ENCODE measurements around the gene TAOK3.

TAOK3 gene

DNA sequence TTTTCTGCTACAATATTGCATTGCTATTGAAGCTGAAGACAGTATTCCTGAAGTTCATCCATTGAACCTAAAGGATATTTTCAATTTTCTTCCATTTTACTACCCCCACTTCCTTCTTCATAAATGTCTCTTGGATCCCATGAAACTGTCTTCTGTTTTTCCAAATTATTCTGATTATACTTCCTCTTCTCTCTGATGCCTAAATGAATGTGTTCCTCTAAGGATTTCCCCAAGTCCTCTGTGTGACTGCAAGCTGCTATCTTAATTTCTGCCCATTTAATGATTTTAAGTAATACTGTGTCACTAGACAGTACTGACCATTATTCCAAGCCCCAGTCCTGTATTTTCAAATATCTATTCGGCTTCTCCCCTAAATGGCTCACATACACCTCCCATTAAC is 102.9 kb downstream of the TAOK3 start:
- Histone ChIP-seq H3K27me3 (ENCODE audit: insufficient read depth, low read length, poor library complexity, severe bottlenecking) (no peaks in the 10 kb centered on the region), H3K9me2 (replicated peaks; ENCODE audit: low read depth, low read length) (no peaks in the 10 kb centered on the region), H3K9ac (ENCODE audit: low read depth, low read length, poor library complexity, severe bottlenecking) (no peak overlapping the region), H4K20me1 (ENCODE audit: insufficient read depth, low read length, poor library complexity, severe bottlenecking) (peaks cover 27% of the 10 kb centered on the region), H3K4me2 (ENCODE audit: low read depth, low read length, poor library complexity, severe bottlenecking) (no peak overlapping the region), H3K4me1 (ENCODE audit: insufficient read depth, low read length, poor library complexity, severe bottlenecking) (no peaks in the 10 kb centered on the region), H3K36me3 (ENCODE audit: insufficient read depth, low read length) (peaks cover 15% of the 10 kb centered on the region), H3K4me3 (ENCODE audit: low read length, poor library complexity, severe bottlenecking) (no peak overlapping the region), H3K9me3 (ENCODE audit: insufficient read depth, low read depth, low read length) (no peaks in the 10 kb centered on the region), H3F3A (ENCODE audit: low read depth) (no peaks in the 10 kb centered on the region), H2AFZ (ENCODE audit: low read length) (no peak overlapping the region), H3K79me2 (ENCODE audit: insufficient read depth, low read length) (peaks cover 50% of the 10 kb centered on the region)
- TF ChIP-seq, protein P1, sequence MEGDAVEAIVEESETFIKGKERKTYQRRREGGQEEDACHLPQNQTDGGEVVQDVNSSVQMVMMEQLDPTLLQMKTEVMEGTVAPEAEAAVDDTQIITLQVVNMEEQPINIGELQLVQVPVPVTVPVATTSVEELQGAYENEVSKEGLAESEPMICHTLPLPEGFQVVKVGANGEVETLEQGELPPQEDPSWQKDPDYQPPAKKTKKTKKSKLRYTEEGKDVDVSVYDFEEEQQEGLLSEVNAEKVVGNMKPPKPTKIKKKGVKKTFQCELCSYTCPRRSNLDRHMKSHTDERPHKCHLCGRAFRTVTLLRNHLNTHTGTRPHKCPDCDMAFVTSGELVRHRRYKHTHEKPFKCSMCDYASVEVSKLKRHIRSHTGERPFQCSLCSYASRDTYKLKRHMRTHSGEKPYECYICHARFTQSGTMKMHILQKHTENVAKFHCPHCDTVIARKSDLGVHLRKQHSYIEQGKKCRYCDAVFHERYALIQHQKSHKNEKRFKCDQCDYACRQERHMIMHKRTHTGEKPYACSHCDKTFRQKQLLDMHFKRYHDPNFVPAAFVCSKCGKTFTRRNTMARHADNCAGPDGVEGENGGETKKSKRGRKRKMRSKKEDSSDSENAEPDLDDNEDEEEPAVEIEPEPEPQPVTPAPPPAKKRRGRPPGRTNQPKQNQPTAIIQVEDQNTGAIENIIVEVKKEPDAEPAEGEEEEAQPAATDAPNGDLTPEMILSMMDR (conservative IDR thresholded peaks at IDR 0.05; ENCODE audit: low read length): no peak
- TF ChIP-seq EZH2phosphoT487 (IDR thresholded peaks at IDR 0.05; ENCODE audit: borderline replicate concordance): no peak

- Histone ChIP-seq H3K9ac (ENCODE audit: low read depth, low read length, poor library complexity, severe bottlenecking) (no peak overlapping the region), H3K4me2 (ENCODE audit: low read depth, low read length, poor library complexity, severe bottlenecking) (no peak overlapping the region), H3K27me3 (ENCODE audit: insufficient read depth, low read length, poor library complexity, severe bottlenecking) (no peaks in the 10 kb centered on the region), H3K4me1 (ENCODE audit: insufficient read depth, low read length, poor library complexity, severe bottlenecking) (no peaks in the 10 kb centered on the region), H3K4me3 (ENCODE audit: low read length, poor library complexity, severe bottlenecking) (no peak overlapping the region), H2AFZ (ENCODE audit: low read length) (no peak overlapping the region), H4K20me1 (ENCODE audit: insufficient read depth, low read length, poor library complexity, severe bottlenecking) (peaks cover 23% of the 10 kb centered on the region), H3K36me3 (ENCODE audit: insufficient read depth, low read length) (peaks cover 73% of the 10 kb centered on the region; the same call in 1 of the 2 replicates), H3K9me3 (ENCODE audit: insufficient read depth, low read depth, low read length) (no peaks in the 10 kb centered on the region), H3K79me2 (ENCODE audit: insufficient read depth, low read length) (peaks cover 42% of the 10 kb centered on the region), H3K9me2 (replicated peaks; ENCODE audit: low read depth, low read length) (no peaks in the 10 kb centered on the region), H3F3A (ENCODE audit: low read depth) (no peaks in the 10 kb centered on the region)
- no peak for TF ChIP-seq EZH2phosphoT487 (IDR thresholded peaks at IDR 0.05; ENCODE audit: borderline replicate concordance)
- TF ChIP-seq, protein P1 (conservative IDR thresholded peaks at IDR 0.05; ENCODE audit: low read length): no peak
Observed at GRCh38 chr12:118259079-118259478, 113.6 kb downstream of the TAOK3 start.

DNA sequence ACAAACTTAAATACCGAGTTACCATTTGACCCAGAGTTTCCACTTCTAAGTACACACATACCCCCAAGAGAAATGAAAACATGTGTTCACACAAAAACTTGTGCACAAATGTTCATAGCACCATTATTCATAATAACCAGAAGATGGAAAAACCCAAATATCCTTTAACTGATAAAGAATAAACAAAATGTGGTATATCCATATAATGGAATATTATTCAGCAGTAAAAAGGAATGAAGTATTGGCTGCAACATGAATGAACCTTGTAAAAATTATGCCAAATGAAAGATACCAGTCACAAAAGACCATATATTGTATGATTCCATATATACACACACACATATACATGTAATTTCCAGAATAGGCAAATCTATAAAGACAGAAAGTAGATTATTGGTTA is 116.4 kb downstream of the TAOK3 start:
- peaks cover 64% of the 10 kb centered on the region; the same call in 1 of the 2 replicates for H3K36me3 ChIP-seq (ENCODE audit: insufficient read depth, low read length)
- no peak for TF ChIP-seq EZH2phosphoT487 (IDR thresholded peaks at IDR 0.05; ENCODE audit: borderline replicate concordance)
- TF ChIP-seq, protein P1 (conservative IDR thresholded peaks at IDR 0.05; ENCODE audit: low read length): no peak
- peaks cover 19% of the 10 kb centered on the region for H4K20me1 ChIP-seq (ENCODE audit: insufficient read depth, low read length, poor library complexity, severe bottlenecking)

More for the DNA sequence above, 116.4 kb downstream of the TAOK3 start:
- H2AFZ ChIP-seq (ENCODE audit: low read length): no peak overlapping the region
- no peak overlapping the region for H3K4me3 ChIP-seq (ENCODE audit: low read length, poor library complexity, severe bottlenecking)
- H3K9me3 ChIP-seq (ENCODE audit: insufficient read depth, low read depth, low read length): no peaks in the 10 kb centered on the region
- H3K79me2 ChIP-seq (ENCODE audit: insufficient read depth, low read length): peaks cover 33% of the 10 kb centered on the region
- no peaks in the 10 kb centered on the region for H3F3A ChIP-seq (ENCODE audit: low read depth)
- H3K4me1 ChIP-seq (ENCODE audit: insufficient read depth, low read length, poor library complexity, severe bottlenecking): no peaks in the 10 kb centered on the region
- H3K9ac ChIP-seq (ENCODE audit: low read depth, low read length, poor library complexity, severe bottlenecking): no peak overlapping the region
- H3K9me2 ChIP-seq (replicated peaks; ENCODE audit: low read depth, low read length): no peaks in the 10 kb centered on the region
- no peak overlapping the region for H3K4me2 ChIP-seq (ENCODE audit: low read depth, low read length, poor library complexity, severe bottlenecking)
- H3K27me3 ChIP-seq (ENCODE audit: insufficient read depth, low read length, poor library complexity, severe bottlenecking): no peaks in the 10 kb centered on the region

Measured in Loucy (cell line).